Stimulated activated CD4-positive, alpha-beta T cell treated with anti-CD3 and anti-CD28 coated beads, Interleukin-2, amount 100 ng/mL, for 24 hours (primary cell): ENCODE data around the gene SPATA31C2.
"Not testable (repeated sequence)": the region's sequence is repeated elsewhere in the genome, so short reads cannot be mapped to it uniquely, and the experiment has no call there.

Experiments
- DNase-seq, 2 donors: peaks; one replicate each; pipeline ENCODE4 v3.0.0-alpha.2; 2020

SPATA31C2 gene

GRCh38 chr9:88123413-88123812 lies 14.9 kb downstream of the SPATA31C2 start:
- DNase-seq: not testable (repeated sequence)

- DNase-seq: not testable (repeated sequence)
Observed at GRCh38 chr9:88118121-88118520, 20.2 kb downstream of the SPATA31C2 start.

GRCh38 chr9:88114968-88115612 lies 23.2 kb downstream of the SPATA31C2 start:
- not testable (repeated sequence) for DNase-seq

GRCh38 chr9:88114283-88114967 lies 23.9 kb downstream of the SPATA31C2 start:
- DNase-seq: not testable (repeated sequence)

- not testable (repeated sequence) for DNase-seq
Observed at GRCh38 chr9:88113156-88114130, 24.8 kb downstream of the SPATA31C2 start.

- DNase-seq: no peak
Observed at GRCh38 chr9:88110026-88110425, 28.2 kb downstream of the SPATA31C2 start.

GRCh38 chr9:88108779-88109178 lies 29.5 kb downstream of the SPATA31C2 start:
- DNase-seq: no peak

GRCh38 chr9:88106492-88106891 lies 31.8 kb downstream of the SPATA31C2 start:
- peak; percentile 23 to 30 for DNase-seq

GRCh38 chr9:88092797-88093331 lies 45.4 kb downstream of the SPATA31C2 start:
- DNase-seq: no peak

- DNase-seq: no peak
Observed at GRCh38 chr9:88090151-88090581, 48.1 kb downstream of the SPATA31C2 start.

- no peak for DNase-seq
Observed at GRCh38 chr9:88087906-88088305, 50.4 kb downstream of the SPATA31C2 start.

- DNase-seq: no peak
Observed at GRCh38 chr9:88085476-88085875, 52.8 kb downstream of the SPATA31C2 start.

- no peak for DNase-seq
Observed at GRCh38 chr9:88084357-88085183, 53.7 kb downstream of the SPATA31C2 start.
